Measurements from ENCODE around the gene ZBTB7A. TPM values are rescaled to one million over a fixed set of nuclear protein-coding genes. Genes with fewer than 3 reads are reported as not detected.
A peak's percentile ranks its signal among the peaks of the same experiment; 100 is the strongest.

Gene ZBTB7A
- total RNA-seq, 4 donors from 2014 or later, result 60.5 to 187 (median 81.2) TPM

GRCh38 chr19:4113398-4114088 is 46.8 kb upstream of the ZBTB7A start:
- 83 to 85% methylated on average over 19 to 20 of the region's 22 CpGs for WGBS, 2 donors
- no peaks in the 10 kb centered on the region for H3K27me3 ChIP-seq
- TF ChIP-seq POLR2A (IDR thresholded peaks at IDR 0.05) (no peak), CTCF (IDR thresholded peaks at IDR 0.05) (no peak)
- H3K4me1 ChIP-seq, result peaks cover 0 to 9% (median 0%) of the 10 kb centered on the region in 3 donors
- no peak overlapping the region for H3K27ac ChIP-seq
- intact Hi-C loops (cut with DNase I), result no loop called here
- H3K9me3 ChIP-seq, result no peaks in the 10 kb centered on the region
- DNase-seq, result no peak
- no peak overlapping the region for H3K4me3 ChIP-seq
- H3K36me3 ChIP-seq, result peaks cover 25 to 100% (median 36%) of the 10 kb centered on the region in 3 donors

GRCh38 chr19:4112367-4112766 is 45.7 kb upstream of the ZBTB7A start:
- 84 to 100% methylated on average over 3 to 5 of the region's 17 CpGs for WGBS, 2 donors
- Histone ChIP-seq H3K4me1 (peaks cover 0 to 9% (median 0%) of the 10 kb centered on the region in 3 donors), H3K9me3 (no peaks in the 10 kb centered on the region), H3K4me3 (no peak overlapping the region), H3K27me3 (no peaks in the 10 kb centered on the region), H3K27ac (no peak overlapping the region), H3K36me3 (peaks cover 28 to 100% (median 41%) of the 10 kb centered on the region in 3 donors)
- TF ChIP-seq CTCF (IDR thresholded peaks at IDR 0.05) (no peak), POLR2A (IDR thresholded peaks at IDR 0.05) (no peak)
- intact Hi-C loops (cut with DNase I), result no loop called here
- DNase-seq, result no peak

- H3K36me3 ChIP-seq, result peaks cover 22 to 99% (median 25%) of the 10 kb centered on the region in 3 donors
- no peak overlapping the region for H3K4me3 ChIP-seq
- H3K27ac ChIP-seq, result peak overlapping the region in 1 of 4 donors; percentile 42
- TF ChIP-seq CTCF (IDR thresholded peaks at IDR 0.05), result no peak
- TF ChIP-seq POLR2A (IDR thresholded peaks at IDR 0.05), result no peak
- H3K27me3 ChIP-seq, result no peaks in the 10 kb centered on the region
- H3K4me1 ChIP-seq, result no peaks in the 10 kb centered on the region
- intact Hi-C loops (cut with DNase I), result no loop called here
- DNase-seq, result no peak
- 86 to 89% methylated on average over 6 of the region's 6 CpGs for WGBS, 2 donors
- H3K9me3 ChIP-seq, result no peaks in the 10 kb centered on the region
Measured at GRCh38 chr19:4109626-4109945, 42.9 kb upstream of the ZBTB7A start.

GRCh38 chr19:4108767-4109625 is 42.3 kb upstream of the ZBTB7A start:
- intact Hi-C loops (cut with DNase I), result no loop called here

More at GRCh38 chr19:4108767-4109625, 42.3 kb upstream of the ZBTB7A start:
- no peak for DNase-seq
- Histone ChIP-seq H3K4me3 (no peak overlapping the region), H3K27ac (peak overlapping the region in 2 of 4 donors; percentile 9 to 42), H3K27me3 (no peaks in the 10 kb centered on the region), H3K9me3 (no peaks in the 10 kb centered on the region), H3K36me3 (peaks cover 24 to 99% (median 27%) of the 10 kb centered on the region in 3 donors), H3K4me1 (no peaks in the 10 kb centered on the region)
- 60 to 72% methylated on average over 13 to 30 of the region's 35 CpGs for WGBS, 2 donors
- TF ChIP-seq CTCF (IDR thresholded peaks at IDR 0.05), result no peak
- TF ChIP-seq POLR2A (IDR thresholded peaks at IDR 0.05), result no peak

Measured in esophagus squamous epithelium (tissue), 5 donors.